Right atrium auricular region (tissue), 2 donors: Measurements from ENCODE around the gene CHST15. TPM values are rescaled to one million over a fixed set of nuclear protein-coding genes. Genes with fewer than 3 reads are reported as not detected.

Experiments used
- DNase-seq: peaks from one replicate; pipeline ENCODE4 v3.0.0-alpha.2; 2019; ENCODE audit warnings: low spot score
- H3K27ac ChIP-seq, 2 donors: fragments of 200-600 bp; sonication (generic); 1 replicate in 1 of 2; 2 replicates in 1 of 2; pipeline ENCODE4 v1.5.1; 2016 to 2019
- H3K27me3 ChIP-seq, 2 donors: fragments of 200-600 bp; sonication (generic); one replicate each; pipeline versions ENCODE4 v1.5.1 to v1.6.0; 2017 to 2019
- H3K36me3 ChIP-seq: fragments of 200-600 bp; sonication (generic); one replicate; pipeline ENCODE4 v1.5.1; 2016
- H3K4me1 ChIP-seq, 2 donors: fragments of 200-600 bp; sonication (generic); one replicate each; pipeline versions ENCODE4 v1.5.1 to v1.6.0; 2017 to 2019
- H3K4me3 ChIP-seq, 2 donors: fragments of 200-600 bp; sonication (generic); 1 replicate in 1 of 2; 2 replicates in 1 of 2; pipeline ENCODE4 v1.5.1; 2017 to 2019; ENCODE audit warnings: mild to moderate bottlenecking in 1 of 2, moderate library complexity in 1 of 2
- H3K9me3 ChIP-seq, 2 donors: fragments of 200-600 bp; sonication (generic); one replicate each; pipeline ENCODE4 v1.5.1; 2019
- CTCF ChIP-seq, 2 donors: fragments of 200-600 bp; sonication (generic); IDR thresholded peaks; one replicate each; pipeline ENCODE4 v1.5.1; 2019; ENCODE audit warnings: antibody characterized with exemption in 2 of 2
- total RNA-seq, 2 donors: library from RNA; depleted of rRNA; stranded (reverse); fragments of >200 nt; gene quantifications; one replicate each; pipeline ENCODE4 v1.1.0, GENCODE V29; 2016

Gene CHST15
- total RNA-seq, 2 donors from 2014 or later = 7.0 to 14.2 TPM

- H3K4me1 ChIP-seq = no peaks in the 10 kb centered on the region
- no peak for DNase-seq
- no peak for TF ChIP-seq CTCF (IDR thresholded peaks at IDR 0.05)
- H3K27me3 ChIP-seq = no peaks in the 10 kb centered on the region
- no peak overlapping the region for H3K27ac ChIP-seq
- H3K4me3 ChIP-seq = no peak overlapping the region
- H3K9me3 ChIP-seq = peaks cover 0 to 13% of the 10 kb centered on the region in 2 donors
- H3K36me3 ChIP-seq = no peaks in the 10 kb centered on the region
Observed at GRCh38 chr10:124138195-124138882, 44.9 kb upstream of the CHST15 start.

GRCh38 chr10:124134251-124134893, 41.0 kb upstream of the CHST15 start:
- H3K9me3 ChIP-seq = no peaks in the 10 kb centered on the region
- H3K4me1 ChIP-seq = no peaks in the 10 kb centered on the region
- H3K27ac ChIP-seq = no peak overlapping the region
- DNase-seq = no peak
- H3K27me3 ChIP-seq = no peaks in the 10 kb centered on the region
- no peak for TF ChIP-seq CTCF (IDR thresholded peaks at IDR 0.05)
- no peaks in the 10 kb centered on the region for H3K36me3 ChIP-seq
- H3K4me3 ChIP-seq = no peak overlapping the region

- DNase-seq = no peak
- no peak for TF ChIP-seq CTCF (IDR thresholded peaks at IDR 0.05)
Observed at GRCh38 chr10:124132876-124133275, 39.5 kb upstream of the CHST15 start.

GRCh38 chr10:124132306-124132705, 38.9 kb upstream of the CHST15 start:
- no peak for TF ChIP-seq CTCF (IDR thresholded peaks at IDR 0.05)
- no peak overlapping the region for H3K4me3 ChIP-seq
- H3K36me3 ChIP-seq = no peaks in the 10 kb centered on the region
- no peaks in the 10 kb centered on the region for H3K27me3 ChIP-seq
- no peaks in the 10 kb centered on the region for H3K9me3 ChIP-seq
- DNase-seq = no peak
- H3K4me1 ChIP-seq = no peaks in the 10 kb centered on the region
- H3K27ac ChIP-seq = no peak overlapping the region

More at GRCh38 chr10:124132876-124133275, 39.5 kb upstream of the CHST15 start:
- Histone ChIP-seq H3K36me3 (no peaks in the 10 kb centered on the region), H3K27ac (no peak overlapping the region), H3K27me3 (no peaks in the 10 kb centered on the region), H3K4me3 (no peak overlapping the region), H3K4me1 (no peaks in the 10 kb centered on the region), H3K9me3 (no peaks in the 10 kb centered on the region)

- H3K27me3 ChIP-seq = no peaks in the 10 kb centered on the region
- no peak overlapping the region for H3K4me3 ChIP-seq
- no peaks in the 10 kb centered on the region for H3K36me3 ChIP-seq
- no peak overlapping the region for H3K27ac ChIP-seq
- DNase-seq = no peak
- TF ChIP-seq CTCF (IDR thresholded peaks at IDR 0.05) = no peak
- no peaks in the 10 kb centered on the region for H3K4me1 ChIP-seq
- H3K9me3 ChIP-seq = no peaks in the 10 kb centered on the region
Observed at GRCh38 chr10:124131172-124131571, 37.8 kb upstream of the CHST15 start.
